ENCODE results near the gene DENND1C. TPM values are rescaled to one million over a fixed set of nuclear protein-coding genes. Genes with fewer than 3 reads are reported as not detected.
A peak's percentile ranks its signal among the peaks of the same experiment; 100 is the strongest.
"Not testable (repeated sequence)": the region's sequence is repeated elsewhere in the genome, so short reads cannot be mapped to it uniquely, and the experiment has no call there.

DENND1C gene
- total and polyA plus RNA-seq, 9 donors, result 0.63 to 2.3 (median 1.00) TPM

DNA sequence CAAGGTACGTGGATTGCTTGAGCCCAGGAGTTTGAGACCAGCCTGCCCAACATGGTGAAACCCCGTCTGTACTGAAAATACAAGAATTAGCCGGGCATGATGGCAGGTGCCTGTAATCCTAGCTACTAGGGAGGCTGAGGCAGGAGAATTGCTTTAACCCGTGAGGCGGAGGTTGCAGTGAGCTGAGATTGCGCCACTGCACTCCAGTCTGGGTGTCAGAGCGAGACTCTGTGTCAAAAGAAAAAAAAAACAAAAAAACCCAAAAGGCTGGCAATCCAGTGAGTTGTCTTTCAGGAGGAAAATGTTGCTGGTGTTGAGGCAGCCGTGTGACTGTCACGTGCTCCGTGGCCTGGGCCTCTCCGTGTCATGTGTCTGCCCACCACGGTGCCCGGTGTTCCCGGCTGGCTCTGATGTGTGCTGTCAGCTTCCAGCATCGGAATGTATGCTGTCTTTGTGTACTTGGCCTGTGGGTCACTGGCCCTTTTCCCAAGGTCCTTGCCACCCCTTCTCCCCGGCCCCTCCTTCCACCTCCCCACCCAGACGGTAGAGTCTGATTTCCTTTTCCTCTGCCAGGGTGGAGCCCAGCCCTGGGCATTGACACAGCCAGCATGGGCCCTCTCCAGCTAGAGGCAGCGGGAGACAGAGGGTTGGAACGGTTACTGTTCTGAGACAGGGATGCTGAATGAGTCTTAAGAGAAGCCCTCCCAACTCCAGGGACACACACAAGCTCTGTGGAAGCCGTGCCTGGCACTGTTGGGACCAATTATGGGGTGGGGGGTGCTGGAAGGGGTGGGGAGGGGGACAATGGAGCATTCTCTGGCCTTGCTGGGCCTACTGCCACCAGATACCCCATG lies 27.8 kb upstream of the DENND1C start:
- Histone ChIP-seq H3K36me3 (no peaks in the 10 kb centered on the region), H3K9me3 (no peaks in the 10 kb centered on the region), H3K4me1 (ENCODE audit: insufficient read depth) (peaks cover 6% of the 10 kb centered on the region), H3K4me3 (no peak overlapping the region), H3K27ac (no peak overlapping the region), H3K27me3 (no peaks in the 10 kb centered on the region)
- peak in 3 of 5 donors; percentile 25 to 58 (median 40) for DNase-seq
- WGBS, 3 donors, result 34 to 55% (median 41%) methylated on average over 20 of the region's 20 CpGs
- intact Hi-C loops (cut with DNase I), result no loop called here
- TF ChIP-seq POLR2A (IDR thresholded peaks at IDR 0.05), result no peak
- TF ChIP-seq, protein P1, sequence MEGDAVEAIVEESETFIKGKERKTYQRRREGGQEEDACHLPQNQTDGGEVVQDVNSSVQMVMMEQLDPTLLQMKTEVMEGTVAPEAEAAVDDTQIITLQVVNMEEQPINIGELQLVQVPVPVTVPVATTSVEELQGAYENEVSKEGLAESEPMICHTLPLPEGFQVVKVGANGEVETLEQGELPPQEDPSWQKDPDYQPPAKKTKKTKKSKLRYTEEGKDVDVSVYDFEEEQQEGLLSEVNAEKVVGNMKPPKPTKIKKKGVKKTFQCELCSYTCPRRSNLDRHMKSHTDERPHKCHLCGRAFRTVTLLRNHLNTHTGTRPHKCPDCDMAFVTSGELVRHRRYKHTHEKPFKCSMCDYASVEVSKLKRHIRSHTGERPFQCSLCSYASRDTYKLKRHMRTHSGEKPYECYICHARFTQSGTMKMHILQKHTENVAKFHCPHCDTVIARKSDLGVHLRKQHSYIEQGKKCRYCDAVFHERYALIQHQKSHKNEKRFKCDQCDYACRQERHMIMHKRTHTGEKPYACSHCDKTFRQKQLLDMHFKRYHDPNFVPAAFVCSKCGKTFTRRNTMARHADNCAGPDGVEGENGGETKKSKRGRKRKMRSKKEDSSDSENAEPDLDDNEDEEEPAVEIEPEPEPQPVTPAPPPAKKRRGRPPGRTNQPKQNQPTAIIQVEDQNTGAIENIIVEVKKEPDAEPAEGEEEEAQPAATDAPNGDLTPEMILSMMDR (IDR thresholded peaks at IDR 0.05), result no peak
- TF ChIP-seq EP300 (IDR thresholded peaks at IDR 0.05), result no peak

DNA sequence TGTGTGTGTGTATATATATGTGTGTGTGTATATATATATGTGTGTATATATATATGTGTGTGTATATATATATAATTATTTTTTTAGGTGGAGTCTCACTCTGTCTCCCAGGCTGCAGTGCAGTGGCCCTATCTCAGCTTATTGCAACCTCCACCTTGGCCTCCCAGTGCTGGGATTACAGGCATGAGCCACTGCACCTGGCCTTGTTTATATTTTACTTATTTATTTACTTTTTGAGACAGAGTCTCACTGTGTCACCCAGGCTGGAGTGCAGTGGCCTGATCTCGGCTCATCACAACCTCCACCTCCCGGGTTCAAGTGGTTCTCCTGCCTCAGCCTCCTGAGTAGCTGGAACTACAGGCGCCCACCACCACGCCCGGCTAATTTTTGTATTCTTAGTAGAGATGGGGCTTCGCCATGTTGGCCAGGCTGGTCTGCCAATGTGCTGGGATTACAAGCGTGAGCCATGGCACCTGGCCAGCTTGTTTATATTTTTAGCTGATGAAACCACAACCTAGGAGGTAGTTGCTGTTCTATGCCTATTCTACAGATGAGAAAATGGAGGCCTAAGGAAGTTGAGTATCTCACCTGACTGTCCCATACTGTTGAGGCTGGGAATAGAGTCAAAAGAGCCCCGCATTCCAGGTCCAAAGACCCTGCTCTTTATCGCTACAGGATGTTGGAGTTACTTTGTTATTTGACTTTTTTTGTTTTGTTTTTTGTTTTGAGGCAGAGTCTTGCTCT lies 26.6 kb upstream of the DENND1C start:
- H3K27me3 ChIP-seq; intact Hi-C loops (cut with DNase I); H3K36me3 ChIP-seq; H3K9me3 ChIP-seq; H3K4me1 ChIP-seq (ENCODE audit: insufficient read depth); H3K27ac ChIP-seq; DNase-seq; H3K4me3 ChIP-seq: not testable (repeated sequence)
- WGBS, 3 donors, result 84 to 87% (median 84%) methylated on average over 9 of the region's 9 CpGs

DNA sequence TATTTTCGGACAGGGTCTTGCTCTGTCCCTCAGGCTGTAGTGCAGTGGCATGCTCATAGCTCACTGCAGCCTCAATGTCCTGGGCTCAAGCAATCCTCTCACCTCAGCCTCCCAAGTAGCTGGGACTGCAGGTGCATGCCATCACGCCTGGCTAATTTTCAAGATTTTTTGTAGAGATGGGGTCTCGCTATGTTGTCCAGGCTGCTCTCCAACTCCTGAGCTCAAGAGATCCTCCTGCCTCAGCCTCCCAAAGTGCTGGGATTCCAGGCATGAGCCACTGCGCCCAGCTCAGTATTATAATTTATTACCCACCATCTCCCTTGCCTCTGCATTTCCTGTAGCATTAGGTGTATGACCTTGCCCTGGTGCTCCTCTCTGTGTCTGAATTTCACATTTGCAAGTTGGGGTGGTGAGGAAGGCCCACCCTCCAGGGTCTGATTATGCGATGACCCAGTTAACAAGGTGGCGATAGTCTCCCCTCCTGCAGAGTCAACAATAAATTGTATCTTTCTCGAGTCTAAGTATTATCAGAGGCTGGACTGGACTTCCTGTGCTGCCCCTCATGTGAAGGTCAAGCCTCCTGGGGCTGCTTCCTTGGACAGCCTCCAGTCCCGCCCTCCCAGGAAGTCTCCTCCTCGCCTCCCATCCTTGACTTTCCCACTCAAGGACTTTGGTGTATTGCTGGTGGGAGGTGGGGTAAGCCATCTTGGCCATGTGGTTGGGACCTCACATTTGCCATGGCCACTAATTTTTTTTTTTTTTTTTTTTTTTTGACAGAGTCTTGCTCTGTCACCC lies 22.0 kb upstream of the DENND1C start:
- no peaks in the 10 kb centered on the region for H3K36me3 ChIP-seq
- intact Hi-C loops (cut with DNase I), result no loop called here
- no peak overlapping the region for H3K27ac ChIP-seq
- H3K27me3 ChIP-seq, result no peaks in the 10 kb centered on the region
- 63 to 64% (median 63%) methylated on average over 9 of the region's 9 CpGs for WGBS, 3 donors
- H3K4me3 ChIP-seq, result no peak overlapping the region
- TF ChIP-seq EP300 (IDR thresholded peaks at IDR 0.05), result no peak
- no peak for TF ChIP-seq POLR2A (IDR thresholded peaks at IDR 0.05)
- TF ChIP-seq, protein P1 (IDR thresholded peaks at IDR 0.05), result no peak
- DNase-seq, result no peak
- no peaks in the 10 kb centered on the region for H3K4me1 ChIP-seq (ENCODE audit: insufficient read depth)
- H3K9me3 ChIP-seq, result no peaks in the 10 kb centered on the region

DNA sequence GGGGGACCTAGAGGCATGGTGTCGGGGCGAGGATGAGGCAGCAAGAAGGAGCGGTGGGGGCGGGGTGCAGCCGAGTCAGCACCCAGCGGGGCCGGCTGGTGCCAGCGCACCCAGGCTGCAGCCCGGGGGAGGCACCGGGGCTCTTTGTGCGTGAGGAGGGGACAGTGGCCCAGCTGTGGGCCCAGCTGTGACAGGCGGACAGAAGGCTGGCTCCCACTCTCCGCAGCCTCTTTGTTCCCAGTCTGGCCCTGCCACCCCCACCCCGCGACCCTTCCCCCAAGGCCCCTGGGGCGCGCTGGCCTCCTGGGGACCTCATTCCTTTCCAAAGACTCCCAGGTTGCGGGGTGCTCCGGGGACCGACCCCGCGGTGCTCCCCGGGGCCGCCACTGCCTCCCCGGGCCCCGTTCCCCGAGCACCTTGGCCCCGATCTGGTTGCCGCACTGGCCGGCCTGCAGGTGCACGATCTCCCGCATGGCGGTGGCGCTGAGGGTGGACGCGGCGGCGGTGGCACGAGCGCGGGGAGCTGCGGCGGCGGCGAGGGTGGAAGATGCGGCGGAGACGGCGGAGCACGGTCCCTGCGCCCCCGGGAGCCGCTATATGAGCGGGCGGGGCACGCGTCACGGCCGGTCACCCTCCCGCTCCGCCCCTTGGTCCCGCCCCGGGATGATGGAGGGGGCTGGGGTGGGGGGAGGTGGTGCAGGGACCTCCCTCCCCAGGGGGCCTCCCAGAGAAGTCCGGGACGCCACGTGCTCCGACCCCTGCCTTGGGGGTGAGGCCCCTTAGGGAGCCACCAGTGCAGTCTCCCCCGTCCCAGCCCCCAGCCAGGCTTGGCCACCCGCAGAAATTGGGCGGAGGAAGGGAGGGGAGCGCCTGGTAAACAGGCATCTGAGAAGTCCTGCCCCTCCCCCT lies 20.4 kb upstream of the DENND1C start, which contains the start of gene TUBB4A:
Gene TUBB4A (minus strand): TSS at position 570 of the 909 bp plus-strand sequence. CDS start 97 bp downstream, at position 473.
- no peaks in the 10 kb centered on the region for H3K9me3 ChIP-seq
- DNase-seq, result no peak
- no peak within 1 kb of the TSS for H3K4me3 ChIP-seq
- TF ChIP-seq POLR2A (IDR thresholded peaks at IDR 0.05), result no peak
- TF ChIP-seq EP300 (IDR thresholded peaks at IDR 0.05), result no peak
- TF ChIP-seq, protein P1 (IDR thresholded peaks at IDR 0.05), result no peak
- intact Hi-C loops (cut with DNase I), result no loop called here
- WGBS, 3 donors, result 0 to 4% (median 1%) methylated on average over 28 to 71 of the region's 71 CpGs
- H3K4me1 ChIP-seq (ENCODE audit: insufficient read depth), result no peaks in the 10 kb centered on the region
- H3K36me3 ChIP-seq, result no peaks in the 10 kb centered on the region
- H3K27ac ChIP-seq, result no peak within 1 kb of the TSS
- H3K27me3 ChIP-seq, result no peaks in the 10 kb centered on the region

Measured in ovary (tissue), 9 donors.